Nephron (organoid): ENCODE measurements around the gene ELF1.

Experiments used
- H3K27ac Mint-ChIP-seq, 3 experiments: 2 replicates each; pipeline ENCODE4 v1.8.0; 2020; ENCODE audit warnings: mixed read lengths in 3 of 3, mild to moderate bottlenecking in 2 of 3, moderate library complexity in 1 of 3
- H3K27me3 Mint-ChIP-seq: 2 replicates; pipeline ENCODE4 v1.8.0; 2021; ENCODE audit warnings: low read depth, mild to moderate bottlenecking, moderate library complexity, mixed read lengths
- H3K36me3 Mint-ChIP-seq: 2 replicates; pipeline ENCODE4 v1.8.0; 2020; ENCODE audit warnings: low read depth, mixed read lengths
- H3K4me1 Mint-ChIP-seq: 2 replicates; pipeline ENCODE4 v1.8.0; 2020; ENCODE audit warnings: mixed read lengths
- H3K4me3 Mint-ChIP-seq, 3 experiments: 2 replicates each; pipeline ENCODE4 v1.8.0; 2020; ENCODE audit warnings: mild to moderate bottlenecking in 3 of 3, mixed read lengths in 3 of 3, moderate library complexity in 2 of 3
- H3K9me3 Mint-ChIP-seq: 2 replicates; pipeline ENCODE4 v1.8.0; 2020; ENCODE audit warnings: mixed read lengths
- CTCF ChIP-seq, 3 experiments: fragments of 200-600 bp; sonication (generic); IDR thresholded peaks; one replicate each; pipeline ENCODE4 v1.5.0; 2021; ENCODE audit warnings: antibody characterized with exemption in 3 of 3; ENCODE audit not compliant: unreplicated experiment in 3 of 3

Gene ELF1

GRCh38 chr13:40993987-40994386 is 25.1 kb downstream of the ELF1 start:
- no peak overlapping the region for H3K4me3 Mint-ChIP-seq
- no peak for TF ChIP-seq CTCF (IDR thresholded peaks at IDR 0.05; ENCODE audit: unreplicated experiment in 3 of 3)
- no peaks in the 10 kb centered on the region for H3K9me3 Mint-ChIP-seq
- H3K4me1 Mint-ChIP-seq: peaks cover 16% of the 10 kb centered on the region
- H3K27me3 Mint-ChIP-seq: no peaks in the 10 kb centered on the region
- peaks cover 7% of the 10 kb centered on the region for H3K36me3 Mint-ChIP-seq
- H3K27ac Mint-ChIP-seq: peak overlapping the region; percentile 70 to 93 (median 78)

- H3K4me1 Mint-ChIP-seq: peaks cover 20% of the 10 kb centered on the region
- H3K27ac Mint-ChIP-seq: peak overlapping the region; percentile 59 to 84 (median 69)
- peaks cover 7% of the 10 kb centered on the region for H3K36me3 Mint-ChIP-seq
- H3K9me3 Mint-ChIP-seq: no peaks in the 10 kb centered on the region
- peak in 1 of 3 experiments; percentile 12 for TF ChIP-seq CTCF (IDR thresholded peaks at IDR 0.05; ENCODE audit: unreplicated experiment in 3 of 3)
- no peak overlapping the region for H3K4me3 Mint-ChIP-seq
- no peaks in the 10 kb centered on the region for H3K27me3 Mint-ChIP-seq
Measured at GRCh38 chr13:40992678-40993518, 26.2 kb downstream of the ELF1 start.

- Mint-ChIP-seq H3K9me3 (no peaks in the 10 kb centered on the region), H3K27ac (peak overlapping the region; percentile 15 to 51 (median 19)), H3K4me1 (peaks cover 35% of the 10 kb centered on the region), H3K4me3 (no peak overlapping the region), H3K27me3 (no peaks in the 10 kb centered on the region), H3K36me3 (no peaks in the 10 kb centered on the region)
- no peak for TF ChIP-seq CTCF (IDR thresholded peaks at IDR 0.05; ENCODE audit: unreplicated experiment in 3 of 3)
Measured at GRCh38 chr13:40987606-40988280, 31.4 kb downstream of the ELF1 start.

GRCh38 chr13:40986101-40986856 is 32.8 kb downstream of the ELF1 start:
- TF ChIP-seq CTCF (IDR thresholded peaks at IDR 0.05; ENCODE audit: unreplicated experiment in 3 of 3): no peak
- H3K27ac Mint-ChIP-seq: peak overlapping the region; percentile 23 to 57 (median 42)
- H3K4me1 Mint-ChIP-seq: peaks cover 42% of the 10 kb centered on the region
- H3K27me3 Mint-ChIP-seq: no peaks in the 10 kb centered on the region
- H3K36me3 Mint-ChIP-seq: no peaks in the 10 kb centered on the region
- no peak overlapping the region for H3K4me3 Mint-ChIP-seq
- H3K9me3 Mint-ChIP-seq: no peaks in the 10 kb centered on the region

- no peaks in the 10 kb centered on the region for H3K9me3 Mint-ChIP-seq
- TF ChIP-seq CTCF (IDR thresholded peaks at IDR 0.05; ENCODE audit: unreplicated experiment in 3 of 3): no peak
- H3K36me3 Mint-ChIP-seq: no peaks in the 10 kb centered on the region
- no peak overlapping the region for H3K4me3 Mint-ChIP-seq
- no peaks in the 10 kb centered on the region for H3K27me3 Mint-ChIP-seq
- peaks cover 42% of the 10 kb centered on the region for H3K4me1 Mint-ChIP-seq
- H3K27ac Mint-ChIP-seq: no peak overlapping the region
Measured at GRCh38 chr13:40985381-40986100, 33.6 kb downstream of the ELF1 start.
